K562 (cell line): ENCODE data around the gene PAEP. TPM values are rescaled to one million over a fixed set of nuclear protein-coding genes. Genes with fewer than 3 reads are reported as not detected.

Experiments
- ATAC-seq: fragments of 200-7000 bp; cut with Tn5 transposase; 3 replicates; pipeline ENCODE4 v1.9.1; 2020; ENCODE audit warnings: moderate library complexity
- BruUV-seq: library from RNA; stranded (reverse); fragments of 400-500 nt; replicated peaks from 2 replicates; lab custom pipeline; 2021; lab: Mats Ljungman, UMichigan
- CTCF ChIA-PET: fragments of 300-600 bp; formaldehyde crosslinking; extraction: SDS; loops from one replicate; lab custom pipeline; 2021; ENCODE audit warnings: low intra/inter-chr PET ratio; lab: Yijun Ruan, JAX
- POLR2A ChIA-PET: fragments of 300-600, 350-650 bp; sonication (Branson Sonifier 250); formaldehyde crosslinking; extraction: SDS; loops from one replicate; lab custom pipeline; 2021; ENCODE audit warnings: antibody characterized with exemption, inconsistent platforms; lab: Yijun Ruan, JAX
- DNase-seq, 4 experiments: peaks; one replicate each; pipeline versions ENCODE4 v3.0.0 to v3.0.0-alpha.2; 2011 to 2018; ENCODE audit warnings: low spot score in 3 of 4, mixed read lengths in 3 of 4; ENCODE audit errors: extremely low read depth in 1 of 4
- FAIRE-seq: peaks from 2 replicates; lab custom pipeline; 2011; peaks lifted over from hg19 to GRCh38; lab: Jason Lieb, UNC
- H2AFZ ChIP-seq: 2 replicates; pipeline ENCODE4 v1.6.0; 2011; ENCODE audit warnings: low read depth, low read length, control low read depth, inconsistent platforms
- H3K27ac ChIP-seq: fragments of 200-600 bp; 3 replicates; pipeline ENCODE4 v1.8.0; 2011; ENCODE audit warnings: low read depth, mild to moderate bottlenecking, control low read depth, inconsistent platforms, low read length, moderate library complexity, mixed read lengths; ENCODE audit errors: extremely low read depth
- H3K27me3 ChIP-seq, 2 experiments: fragments of 300-600 bp in 1 of 2; 2 replicates in 1 of 2; 3 replicates in 1 of 2; pipeline versions ENCODE4 v1.6.0 to v1.8.0; 2011; ENCODE audit warnings: inconsistent platforms in 2 of 2, low read length in 2 of 2, mild to moderate bottlenecking in 1 of 2, mixed read lengths in 1 of 2, moderate library complexity in 1 of 2; ENCODE audit not compliant: control insufficient read depth in 2 of 2, insufficient read depth in 2 of 2
- H3K36me3 ChIP-seq: fragments of 300-600 bp; 3 replicates; pipeline ENCODE4 v1.8.0; 2011; ENCODE audit warnings: mild to moderate bottlenecking, low read length, inconsistent platforms; ENCODE audit not compliant: control insufficient read depth, insufficient read depth
- H3K4me1 ChIP-seq, 2 experiments: fragments of 200-600 bp in 1 of 2; replicated peaks in 1 of 2; 2 replicates in 1 of 2; 3 replicates in 1 of 2; pipeline versions ENCODE4 v1.5.1 to v1.8.0; 2011; ENCODE audit warnings: inconsistent platforms in 2 of 2, low read length in 2 of 2, mild to moderate bottlenecking in 1 of 2, mixed read lengths in 1 of 2, moderate library complexity in 1 of 2; ENCODE audit not compliant: control insufficient read depth in 2 of 2, insufficient read depth in 2 of 2
- H3K4me2 ChIP-seq: 2 replicates; pipeline ENCODE4 v1.6.1; 2011; ENCODE audit warnings: low read length, control low read depth, inconsistent platforms, mixed read lengths; ENCODE audit not compliant: insufficient read depth
- H3K4me3 ChIP-seq: fragments of 200-600 bp; sonication (generic), shearing (Covaris generic); 2 replicates; pipeline ENCODE4 v1.5.1; 2016; ENCODE audit warnings: control low read depth, inconsistent platforms
- H3K79me2 ChIP-seq: fragments of 200-600 bp; 3 replicates; pipeline ENCODE4 v1.8.0; 2011; ENCODE audit warnings: low read length, inconsistent platforms; ENCODE audit not compliant: control insufficient read depth, insufficient read depth
- H3K9ac ChIP-seq, 2 experiments: 2 replicates each; pipeline versions ENCODE4 v1.6.0 to v1.6.1; 2011; ENCODE audit warnings: low read depth in 2 of 2, low read length in 2 of 2, control low read depth in 1 of 2, inconsistent platforms in 1 of 2, mild to moderate bottlenecking in 1 of 2, mixed read lengths in 1 of 2; ENCODE audit not compliant: insufficient read depth in 1 of 2
- H3K9me1 ChIP-seq: one replicate; pipeline ENCODE4 v1.6.0; 2011; ENCODE audit warnings: inconsistent platforms, mild to moderate bottlenecking, low read length, moderate library complexity; ENCODE audit not compliant: control insufficient read depth, insufficient read depth
- H3K9me3 ChIP-seq: replicated peaks from 2 replicates; pipeline ENCODE4 v1.5.1; 2011; ENCODE audit warnings: low read depth, low read length, inconsistent platforms; ENCODE audit not compliant: control insufficient read depth, insufficient read depth
- H4K20me1 ChIP-seq: replicated peaks from 2 replicates; pipeline ENCODE4 v1.6.1; 2011; ENCODE audit warnings: low read length, inconsistent platforms, mixed read lengths; ENCODE audit not compliant: control insufficient read depth, insufficient read depth
- COPS2 ChIP-seq: fragments of 450-650 bp; conservative IDR thresholded peaks from 2 replicates; pipeline ENCODE4 v1.6.1; 2016; ENCODE audit warnings: mild to moderate bottlenecking, moderate library complexity
- GABPB1 ChIP-seq: sonication (generic); formaldehyde crosslinking; IDR thresholded peaks from 2 replicates; pipeline ENCODE4 v1.8.0; 2022; ENCODE audit warnings: mild to moderate bottlenecking, missing genetic modification reagents
- GATAD2A ChIP-seq: fragments of 450-650 bp; IDR thresholded peaks from 2 replicates; pipeline ENCODE4 v1.6.1; 2017
- THRAP3 ChIP-seq: fragments of 450-650 bp; IDR thresholded peaks from 2 replicates; pipeline ENCODE4 v1.6.1; 2016; ENCODE audit warnings: mild to moderate bottlenecking, inconsistent platforms, borderline replicate concordance
- XRCC3 ChIP-seq: fragments of 450-650 bp; IDR thresholded peaks from 2 replicates; pipeline ENCODE4 v1.6.1; 2017; ENCODE audit warnings: mild to moderate bottlenecking, moderate library complexity
- ZNF57 ChIP-seq: fragments of 450-650 bp; formaldehyde crosslinking; IDR thresholded peaks from 2 replicates; pipeline ENCODE4 v1.4.0; 2020; ENCODE audit warnings: mild to moderate bottlenecking, moderate library complexity
- WGBS: fragments of 100-300 bp; shearing (Covaris generic); methylation state at CpG from one replicate; pipeline ENCODE4 v1.1.6; 2016; ENCODE audit warnings: low coverage, mixed read lengths; ENCODE audit not compliant: insufficient coverage; ENCODE audit errors: missing lambda C conversion rate; 5-methylcytosine and 5-hydroxymethylcytosine counted together
- in situ Hi-C: fragments of 300-500 bp; cut with MboI; formaldehyde crosslinking; loops from 4 replicates; pipeline ENCODE4 v1.15.0; 2018; ENCODE audit warnings: inconsistent platforms, mixed read lengths
- intact Hi-C: fragments of 100-400 bp; cut with micrococcal nuclease; formaldehyde crosslinking; loops from 2 replicates; pipeline ENCODE4 v1.14.2; 2022
- polyA plus RNA-seq, 8 experiments: library from polyadenylated mRNA; depleted of rRNA in 4 of 8; stranded (reverse) in 5 of 8; unstranded in 3 of 8; fragments of >200 nt; fragmentation: Nextera tagmentation in 2 of 8; fragmentation: Illumina TruSeq in 1 of 8; extraction: Ambion mirVana in 2 of 8; extraction: Trizol in 1 of 8; gene quantifications; 2 replicates each; pipeline versions ENCODE4 v1.2.1 to v1.2.3, GENCODE V29; 2011 to 2014; ENCODE audit warnings: inconsistent platforms in 1 of 8, missing spikeins in 1 of 8
- total RNA-seq, 7 experiments: library from RNA; depleted of rRNA in 6 of 7; stranded (reverse); fragments of >200 nt in 6 of 7; fragmentation: Illumina TruSeq in 2 of 7; extraction: Trizol in 2 of 7; gene quantifications; 2 replicates each; pipeline versions ENCODE4 v1.2.1 to v1.2.3, GENCODE V29; 2011 to 2021; ENCODE audit warnings: low replicate concordance in 1 of 7
- TF ChIP-seq, protein P1 (sequence below): fragments of 250-450 bp; sonication (Bioruptor Pico); IDR thresholded peaks from 2 replicates; pipeline ENCODE4 v1.6.1; 2021; ENCODE audit warnings: mild to moderate bottlenecking
- TF ChIP-seq, protein P2 (sequence below): sonication (generic); formaldehyde crosslinking; IDR thresholded peaks from 2 replicates; pipeline ENCODE4 v1.8.1; 2023; ENCODE audit warnings: mild to moderate bottlenecking, missing genetic modification reagents
- TF ChIP-seq, protein P3 (sequence below): fragments of 250-450 bp; sonication (Bioruptor Pico); IDR thresholded peaks from 2 replicates; pipeline ENCODE4 v1.8.0; 2021; ENCODE audit warnings: moderate library complexity, mild to moderate bottlenecking, inconsistent platforms
- TF ChIP-seq, protein P4 (sequence below), 2 experiments: fragments of 450-650 bp; conservative IDR thresholded peaks; 2 replicates each; pipeline ENCODE4 v1.6.1; 2017; ENCODE audit warnings: mild to moderate bottlenecking in 2 of 2, moderate library complexity in 2 of 2
- TF ChIP-seq, protein P5 (sequence below): fragments of 450-650 bp; formaldehyde crosslinking; IDR thresholded peaks from 2 replicates; pipeline ENCODE4 v1.4.0; 2022; ENCODE audit warnings: mild to moderate bottlenecking, moderate library complexity

Gene PAEP
- total and polyA plus RNA-seq, 9 of the 15 experiments (the other 6 are each of a cell fraction or from before 2014, with no cell fraction given) = 0.22 to 4.5 (median 0.58) TPM

DNA sequence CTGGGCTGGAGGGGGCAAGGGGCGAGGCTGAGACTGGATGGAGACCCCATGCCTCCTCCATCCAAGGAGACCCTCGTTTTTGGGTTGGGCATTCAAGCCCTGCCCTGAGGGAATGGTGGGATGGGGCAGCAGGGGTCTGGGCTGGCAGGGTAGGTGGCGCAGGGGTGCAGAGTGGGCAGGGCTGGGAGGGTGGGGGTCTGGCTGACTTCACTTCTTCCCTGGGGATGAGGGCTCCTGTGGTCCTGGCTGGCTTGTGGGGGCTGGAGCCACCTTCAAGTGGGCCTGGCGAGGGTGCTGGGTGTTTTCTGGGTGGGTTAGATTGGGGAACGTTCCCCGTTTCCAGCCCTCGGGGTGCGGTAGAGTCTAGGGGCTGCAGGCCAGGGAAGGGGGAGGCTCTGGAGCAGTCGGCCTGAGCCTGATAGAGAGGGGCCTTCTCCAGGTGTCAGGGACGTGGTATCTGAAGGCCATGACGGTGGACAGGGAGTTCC is 39.9 kb upstream of the PAEP start (continued):
- TF ChIP-seq, protein P1, sequence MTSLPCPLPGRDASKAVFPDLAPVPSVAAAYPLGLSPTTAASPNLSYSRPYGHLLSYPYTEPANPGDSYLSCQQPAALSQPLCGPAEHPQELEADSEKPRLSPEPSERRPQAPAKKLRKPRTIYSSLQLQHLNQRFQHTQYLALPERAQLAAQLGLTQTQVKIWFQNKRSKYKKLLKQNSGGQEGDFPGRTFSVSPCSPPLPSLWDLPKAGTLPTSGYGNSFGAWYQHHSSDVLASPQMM (CRISPR knock-in tag) = no peak
- no peak for TF ChIP-seq COPS2
- no peak for TF ChIP-seq GABPB1

DNA sequence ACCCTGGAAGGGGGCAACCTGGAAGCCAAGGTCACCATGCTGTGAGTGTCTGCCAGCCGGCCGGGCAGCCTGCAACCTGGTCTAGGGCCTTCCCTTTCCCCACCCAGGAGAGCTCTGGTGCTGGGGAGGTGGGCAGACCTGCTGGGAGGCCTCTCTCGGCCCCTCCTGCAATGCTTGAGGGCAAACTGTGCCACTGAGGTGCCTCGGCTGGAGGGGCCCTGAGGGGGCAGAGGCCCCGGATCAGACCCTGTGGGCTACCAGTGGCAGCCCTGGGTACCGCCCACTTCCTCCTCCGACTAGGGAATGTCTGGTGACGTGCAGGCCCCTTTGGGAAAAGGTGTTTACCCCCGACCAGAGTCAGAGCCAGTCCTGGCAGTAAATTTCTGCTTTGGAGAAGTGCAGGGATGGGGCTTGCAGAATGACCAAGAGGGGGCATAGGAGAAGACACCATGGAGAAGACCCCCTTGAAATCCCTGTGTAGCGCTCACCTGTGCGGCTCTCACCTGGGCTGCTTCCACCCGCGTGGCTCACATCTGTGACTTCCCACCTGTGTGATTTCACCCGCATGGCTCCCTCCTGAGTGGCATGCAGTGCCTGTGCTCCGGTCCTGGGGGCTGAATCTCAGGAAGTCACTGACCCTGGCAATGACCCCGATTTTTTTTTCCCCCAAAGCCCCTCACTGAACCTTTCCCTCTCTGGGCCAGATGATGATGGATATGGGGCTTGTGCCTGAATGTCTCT is 39.2 kb upstream of the PAEP start:
- Histone ChIP-seq H2AFZ (no peak overlapping the region), H3K4me3 (no peak overlapping the region), H4K20me1 (no peaks in the 10 kb centered on the region), H3K9me1 (no peaks in the 10 kb centered on the region), H3K4me1 (peaks cover 9 to 40% of the 10 kb centered on the region in 2 experiments; a peak in 3 of 5 replicates), H3K9ac (no peak overlapping the region), H3K79me2 (no peaks in the 10 kb centered on the region), H3K36me3 (no peaks in the 10 kb centered on the region), H3K9me3 (no peaks in the 10 kb centered on the region), H3K27ac (no peak overlapping the region), H3K4me2 (no peak overlapping the region), H3K27me3 (0 out of 5 replicates have a peak, but pooled peaks cover 0 to 2% of the 10 kb centered on the region in 2 experiments)
- ATAC-seq = no peak
- no TSS peak for BruUV-seq
- ChIA-PET POLR2A (no interaction called here), CTCF (no interaction called here)
- in situ Hi-C loops (no loop called here), intact Hi-C loops (no loop called here)
- WGBS = 46% methylated on average over 13 of the region's 16 CpGs
- TF ChIP-seq, protein P2, sequence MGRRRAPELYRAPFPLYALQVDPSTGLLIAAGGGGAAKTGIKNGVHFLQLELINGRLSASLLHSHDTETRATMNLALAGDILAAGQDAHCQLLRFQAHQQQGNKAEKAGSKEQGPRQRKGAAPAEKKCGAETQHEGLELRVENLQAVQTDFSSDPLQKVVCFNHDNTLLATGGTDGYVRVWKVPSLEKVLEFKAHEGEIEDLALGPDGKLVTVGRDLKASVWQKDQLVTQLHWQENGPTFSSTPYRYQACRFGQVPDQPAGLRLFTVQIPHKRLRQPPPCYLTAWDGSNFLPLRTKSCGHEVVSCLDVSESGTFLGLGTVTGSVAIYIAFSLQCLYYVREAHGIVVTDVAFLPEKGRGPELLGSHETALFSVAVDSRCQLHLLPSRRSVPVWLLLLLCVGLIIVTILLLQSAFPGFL (CRISPR knock-in tag) = no peak
- TF ChIP-seq, protein P3, sequence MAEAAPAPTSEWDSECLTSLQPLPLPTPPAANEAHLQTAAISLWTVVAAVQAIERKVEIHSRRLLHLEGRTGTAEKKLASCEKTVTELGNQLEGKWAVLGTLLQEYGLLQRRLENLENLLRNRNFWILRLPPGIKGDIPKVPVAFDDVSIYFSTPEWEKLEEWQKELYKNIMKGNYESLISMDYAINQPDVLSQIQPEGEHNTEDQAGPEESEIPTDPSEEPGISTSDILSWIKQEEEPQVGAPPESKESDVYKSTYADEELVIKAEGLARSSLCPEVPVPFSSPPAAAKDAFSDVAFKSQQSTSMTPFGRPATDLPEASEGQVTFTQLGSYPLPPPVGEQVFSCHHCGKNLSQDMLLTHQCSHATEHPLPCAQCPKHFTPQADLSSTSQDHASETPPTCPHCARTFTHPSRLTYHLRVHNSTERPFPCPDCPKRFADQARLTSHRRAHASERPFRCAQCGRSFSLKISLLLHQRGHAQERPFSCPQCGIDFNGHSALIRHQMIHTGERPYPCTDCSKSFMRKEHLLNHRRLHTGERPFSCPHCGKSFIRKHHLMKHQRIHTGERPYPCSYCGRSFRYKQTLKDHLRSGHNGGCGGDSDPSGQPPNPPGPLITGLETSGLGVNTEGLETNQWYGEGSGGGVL (CRISPR knock-in tag) = no peak
- no peak for TF ChIP-seq XRCC3
- TF ChIP-seq, protein P4, sequence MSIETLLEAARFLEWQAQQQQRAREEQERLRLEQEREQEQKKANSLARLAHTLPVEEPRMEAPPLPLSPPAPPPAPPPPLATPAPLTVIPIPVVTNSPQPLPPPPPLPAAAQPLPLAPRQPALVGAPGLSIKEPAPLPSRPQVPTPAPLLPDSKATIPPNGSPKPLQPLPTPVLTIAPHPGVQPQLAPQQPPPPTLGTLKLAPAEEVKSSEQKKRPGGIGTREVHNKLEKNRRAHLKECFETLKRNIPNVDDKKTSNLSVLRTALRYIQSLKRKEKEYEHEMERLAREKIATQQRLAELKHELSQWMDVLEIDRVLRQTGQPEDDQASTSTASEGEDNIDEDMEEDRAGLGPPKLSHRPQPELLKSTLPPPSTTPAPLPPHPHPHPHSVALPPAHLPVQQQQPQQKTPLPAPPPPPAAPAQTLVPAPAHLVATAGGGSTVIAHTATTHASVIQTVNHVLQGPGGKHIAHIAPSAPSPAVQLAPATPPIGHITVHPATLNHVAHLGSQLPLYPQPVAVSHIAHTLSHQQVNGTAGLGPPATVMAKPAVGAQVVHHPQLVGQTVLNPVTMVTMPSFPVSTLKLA (conservative IDR thresholded peaks at IDR 0.05) = no peak
- no peak for TF ChIP-seq THRAP3
- TF ChIP-seq GATAD2A = no peak
- TF ChIP-seq ZNF57 (CRISPR knock-in tag) = no peak
- TF ChIP-seq, protein P5, sequence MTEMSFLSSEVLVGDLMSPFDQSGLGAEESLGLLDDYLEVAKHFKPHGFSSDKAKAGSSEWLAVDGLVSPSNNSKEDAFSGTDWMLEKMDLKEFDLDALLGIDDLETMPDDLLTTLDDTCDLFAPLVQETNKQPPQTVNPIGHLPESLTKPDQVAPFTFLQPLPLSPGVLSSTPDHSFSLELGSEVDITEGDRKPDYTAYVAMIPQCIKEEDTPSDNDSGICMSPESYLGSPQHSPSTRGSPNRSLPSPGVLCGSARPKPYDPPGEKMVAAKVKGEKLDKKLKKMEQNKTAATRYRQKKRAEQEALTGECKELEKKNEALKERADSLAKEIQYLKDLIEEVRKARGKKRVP (CRISPR knock-in tag) = no peak
- DNase-seq = no peak
- no peak for FAIRE-seq
